ENCODE results near the gene AKAP6. TPM values are rescaled to one million over a fixed set of nuclear protein-coding genes. Genes with fewer than 3 reads are reported as not detected.

The AKAP6 gene
- total RNA-seq, 1 donor from 2014 or later = 2.8 TPM

GRCh38 chr14:32358781-32359180 is 29.7 kb downstream of the AKAP6 start:
- peaks cover 4% of the 10 kb centered on the region for H3K4me1 Mint-ChIP-seq (ENCODE audit: low read depth, unreplicated experiment)
- no peak for FAIRE-seq
- no peaks in the 10 kb centered on the region for H4K20me1 ChIP-seq (ENCODE audit: insufficient read depth, low read length)

DNA sequence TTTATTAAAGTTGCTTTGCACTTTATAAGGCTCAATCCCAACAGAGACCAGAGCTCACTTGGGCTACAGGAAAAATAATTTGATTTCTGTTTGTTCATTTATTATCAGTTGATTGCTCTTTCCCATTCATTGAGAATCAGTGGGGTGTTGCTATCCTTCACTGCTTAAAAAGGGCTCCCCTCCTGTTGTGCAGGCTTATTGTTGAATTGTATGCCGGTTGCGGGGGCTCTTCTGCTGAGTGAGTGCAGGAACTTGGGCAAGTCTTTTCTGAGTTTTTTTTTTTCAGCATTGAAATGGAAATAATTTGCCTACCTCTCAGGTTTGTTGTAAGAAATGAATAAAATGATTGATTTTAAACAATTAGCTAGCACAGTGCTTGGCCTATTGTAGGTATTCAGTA is 32.6 kb downstream of the AKAP6 start:
- H3K4me3 Mint-ChIP-seq (ENCODE audit: unreplicated experiment) = no peak overlapping the region
- no peak for TF ChIP-seq EZH2 (IDR thresholded peaks at IDR 0.05; ENCODE audit: insufficient read depth, low read length)
- TF ChIP-seq, protein P1, sequence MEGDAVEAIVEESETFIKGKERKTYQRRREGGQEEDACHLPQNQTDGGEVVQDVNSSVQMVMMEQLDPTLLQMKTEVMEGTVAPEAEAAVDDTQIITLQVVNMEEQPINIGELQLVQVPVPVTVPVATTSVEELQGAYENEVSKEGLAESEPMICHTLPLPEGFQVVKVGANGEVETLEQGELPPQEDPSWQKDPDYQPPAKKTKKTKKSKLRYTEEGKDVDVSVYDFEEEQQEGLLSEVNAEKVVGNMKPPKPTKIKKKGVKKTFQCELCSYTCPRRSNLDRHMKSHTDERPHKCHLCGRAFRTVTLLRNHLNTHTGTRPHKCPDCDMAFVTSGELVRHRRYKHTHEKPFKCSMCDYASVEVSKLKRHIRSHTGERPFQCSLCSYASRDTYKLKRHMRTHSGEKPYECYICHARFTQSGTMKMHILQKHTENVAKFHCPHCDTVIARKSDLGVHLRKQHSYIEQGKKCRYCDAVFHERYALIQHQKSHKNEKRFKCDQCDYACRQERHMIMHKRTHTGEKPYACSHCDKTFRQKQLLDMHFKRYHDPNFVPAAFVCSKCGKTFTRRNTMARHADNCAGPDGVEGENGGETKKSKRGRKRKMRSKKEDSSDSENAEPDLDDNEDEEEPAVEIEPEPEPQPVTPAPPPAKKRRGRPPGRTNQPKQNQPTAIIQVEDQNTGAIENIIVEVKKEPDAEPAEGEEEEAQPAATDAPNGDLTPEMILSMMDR (IDR thresholded peaks at IDR 0.05; ENCODE audit: insufficient read depth, low read depth, low read length) = no peak
- H3K27ac Mint-ChIP-seq (ENCODE audit: unreplicated experiment) = no peak overlapping the region
- Histone ChIP-seq H3K4me2 (ENCODE audit: low read length) (no peak overlapping the region), H3K4me3 (ENCODE audit: insufficient read depth, low read depth, low read length) (no peak overlapping the region), H3K9me3 (ENCODE audit: insufficient read depth, low read depth, low read length) (no peaks in the 10 kb centered on the region), H4K20me1 (ENCODE audit: insufficient read depth, low read length) (no peaks in the 10 kb centered on the region), H3K79me2 (ENCODE audit: insufficient read depth, low read length) (no peaks in the 10 kb centered on the region), H3K36me3 (ENCODE audit: insufficient read depth, low read length) (no peaks in the 10 kb centered on the region), H3K9ac (ENCODE audit: low read length) (no peak overlapping the region), H3K27me3 (ENCODE audit: insufficient read depth, low read length) (peaks cover 3% of the 10 kb centered on the region), H2AFZ (ENCODE audit: low read depth, low read length) (no peak overlapping the region), H3K4me1 (ENCODE audit: insufficient read depth, low read length) (peaks cover 6% of the 10 kb centered on the region), H3K27ac (ENCODE audit: low read depth, low read length) (no peak overlapping the region)
- no peak for DNase-seq (ENCODE audit: low read depth)
- H3K36me3 Mint-ChIP-seq (ENCODE audit: low read depth, unreplicated experiment) = no peaks in the 10 kb centered on the region
- FAIRE-seq = no peak
- H3K27me3 Mint-ChIP-seq (ENCODE audit: low read depth, unreplicated experiment) = peaks cover 3% of the 10 kb centered on the region
- peaks cover 12% of the 10 kb centered on the region for H3K4me1 Mint-ChIP-seq (ENCODE audit: low read depth, unreplicated experiment)
- peaks cover 3% of the 10 kb centered on the region for H3K9me3 Mint-ChIP-seq (ENCODE audit: unreplicated experiment)

More at GRCh38 chr14:32358781-32359180, 29.7 kb downstream of the AKAP6 start:
- peaks cover 3% of the 10 kb centered on the region for H3K9me3 Mint-ChIP-seq (ENCODE audit: unreplicated experiment)
- no peaks in the 10 kb centered on the region for H3K4me1 ChIP-seq (ENCODE audit: insufficient read depth, low read length)
- no peak overlapping the region for H3K4me3 ChIP-seq (ENCODE audit: insufficient read depth, low read depth, low read length)
- peaks cover 5% of the 10 kb centered on the region for H3K27me3 Mint-ChIP-seq (ENCODE audit: low read depth, unreplicated experiment)
- H3K36me3 Mint-ChIP-seq (ENCODE audit: low read depth, unreplicated experiment) = no peaks in the 10 kb centered on the region
- TF ChIP-seq, protein P1 (IDR thresholded peaks at IDR 0.05; ENCODE audit: insufficient read depth, low read depth, low read length) = no peak
- no peak for TF ChIP-seq EZH2 (IDR thresholded peaks at IDR 0.05; ENCODE audit: insufficient read depth, low read length)
- DNase-seq (ENCODE audit: low read depth) = no peak
- H3K4me3 Mint-ChIP-seq (ENCODE audit: unreplicated experiment) = no peak overlapping the region
- H3K27ac Mint-ChIP-seq (ENCODE audit: unreplicated experiment) = no peak overlapping the region
- no peak overlapping the region for H3K9ac ChIP-seq (ENCODE audit: low read length)
- peaks cover 3% of the 10 kb centered on the region for H3K27me3 ChIP-seq (ENCODE audit: insufficient read depth, low read length)
- no peak overlapping the region for H3K4me2 ChIP-seq (ENCODE audit: low read length)
- H3K27ac ChIP-seq (ENCODE audit: low read depth, low read length) = no peak overlapping the region
- no peaks in the 10 kb centered on the region for H3K79me2 ChIP-seq (ENCODE audit: insufficient read depth, low read length)
- no peaks in the 10 kb centered on the region for H3K36me3 ChIP-seq (ENCODE audit: insufficient read depth, low read length)
- H3K9me3 ChIP-seq (ENCODE audit: insufficient read depth, low read depth, low read length) = no peaks in the 10 kb centered on the region
- H2AFZ ChIP-seq (ENCODE audit: low read depth, low read length) = no peak overlapping the region

DNA sequence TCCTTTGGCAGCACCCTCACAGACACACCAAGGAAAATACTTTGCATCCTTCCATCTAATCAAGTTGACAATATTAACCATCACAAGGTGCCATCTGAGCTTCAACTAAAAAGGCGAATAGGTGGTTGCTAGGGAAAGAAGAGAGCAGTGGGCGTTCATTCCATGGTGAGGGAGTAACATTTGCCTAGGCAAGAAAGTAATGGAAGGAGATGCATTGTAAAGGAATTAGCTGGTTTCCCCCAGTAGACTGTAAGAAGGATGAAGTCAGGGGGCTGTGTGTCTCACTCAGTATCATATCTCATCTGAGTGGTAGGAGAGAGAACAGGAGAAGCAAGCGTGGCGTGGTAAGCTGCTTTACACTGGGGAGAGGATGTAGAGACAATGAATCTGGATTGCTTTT is 34.7 kb downstream of the AKAP6 start:
- Histone ChIP-seq H3K36me3 (ENCODE audit: insufficient read depth, low read length) (no peaks in the 10 kb centered on the region), H3K4me3 (ENCODE audit: insufficient read depth, low read depth, low read length) (no peak overlapping the region), H3K9me3 (ENCODE audit: insufficient read depth, low read depth, low read length) (no peaks in the 10 kb centered on the region), H3K4me1 (ENCODE audit: insufficient read depth, low read length) (peaks cover 17% of the 10 kb centered on the region), H3K27ac (ENCODE audit: low read depth, low read length) (no peak overlapping the region), H3K79me2 (ENCODE audit: insufficient read depth, low read length) (no peaks in the 10 kb centered on the region), H3K4me2 (ENCODE audit: low read length) (no peak overlapping the region), H2AFZ (ENCODE audit: low read depth, low read length) (no peak overlapping the region), H4K20me1 (ENCODE audit: insufficient read depth, low read length) (no peaks in the 10 kb centered on the region), H3K9ac (ENCODE audit: low read length) (no peak overlapping the region), H3K27me3 (ENCODE audit: insufficient read depth, low read length) (no peaks in the 10 kb centered on the region)
- peaks cover 3% of the 10 kb centered on the region for H3K9me3 Mint-ChIP-seq (ENCODE audit: unreplicated experiment)
- H3K27ac Mint-ChIP-seq (ENCODE audit: unreplicated experiment) = no peak overlapping the region
- H3K27me3 Mint-ChIP-seq (ENCODE audit: low read depth, unreplicated experiment) = peaks cover 2% of the 10 kb centered on the region
- peaks cover 21% of the 10 kb centered on the region for H3K4me1 Mint-ChIP-seq (ENCODE audit: low read depth, unreplicated experiment)
- FAIRE-seq = no peak
- no peak for DNase-seq (ENCODE audit: low read depth)
- TF ChIP-seq, protein P1 (IDR thresholded peaks at IDR 0.05; ENCODE audit: insufficient read depth, low read depth, low read length) = no peak
- TF ChIP-seq EZH2 (IDR thresholded peaks at IDR 0.05; ENCODE audit: insufficient read depth, low read length) = no peak
- H3K36me3 Mint-ChIP-seq (ENCODE audit: low read depth, unreplicated experiment) = no peaks in the 10 kb centered on the region
- no peak overlapping the region for H3K4me3 Mint-ChIP-seq (ENCODE audit: unreplicated experiment)
